NOMO-1 treated with DMSO at 0.1 percent for 48 hours (cell line): ENCODE results near the gene GATA6.

Experiments
- DNase-seq: peaks from one replicate; lab custom pipeline; 2025; ENCODE audit not compliant: unreplicated experiment; lab: John Stamatoyannopoulos, UW

Gene GATA6

DNA sequence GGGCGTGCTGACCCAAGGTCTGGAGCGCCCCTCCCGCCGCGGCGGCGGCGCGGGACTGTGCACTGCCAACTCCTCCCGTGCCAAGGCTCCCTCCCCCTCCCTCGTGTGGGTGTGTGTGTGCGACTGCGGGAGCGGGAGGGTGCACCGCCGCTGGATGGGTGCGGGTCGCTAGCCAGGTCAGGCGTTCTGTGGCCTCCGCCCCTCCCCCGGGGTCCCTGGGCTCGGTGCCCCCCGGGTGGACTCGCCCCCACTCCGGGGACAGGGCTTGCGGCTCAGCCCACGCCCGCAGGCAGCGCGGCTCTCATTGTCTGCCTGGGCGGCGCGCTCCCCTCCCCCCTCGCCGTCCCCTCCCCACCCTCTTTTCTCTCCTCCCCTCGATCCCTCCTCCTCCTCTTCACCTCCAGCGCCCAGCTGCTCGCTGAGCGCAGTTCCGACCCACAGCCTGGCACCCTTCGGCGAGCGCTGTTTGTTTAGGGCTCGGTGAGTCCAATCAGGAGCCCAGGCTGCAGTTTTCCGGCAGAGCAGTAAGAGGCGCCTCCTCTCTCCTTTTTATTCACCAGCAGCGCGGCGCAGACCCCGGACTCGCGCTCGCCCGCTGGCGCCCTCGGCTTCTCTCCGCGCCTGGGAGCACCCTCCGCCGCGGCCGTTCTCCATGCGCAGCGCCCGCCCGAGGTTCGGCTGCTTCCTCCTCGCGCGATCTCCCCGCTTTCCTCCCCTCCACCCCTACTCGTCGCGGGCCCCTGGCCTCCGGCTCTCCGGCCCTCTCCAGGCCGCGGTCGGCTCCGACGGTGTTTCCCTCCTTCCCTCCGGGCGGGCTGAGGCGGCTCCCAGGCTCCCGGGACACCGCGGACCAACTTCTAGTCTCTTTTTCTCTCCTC lies at the start of gene GATA6:
GATA6 (plus strand) TSS at position 579 of the 878 bp plus-strand sequence. CDS start 1,556 bp downstream, outside the sequence.
- peak; percentile 71 for DNase-seq

DNA sequence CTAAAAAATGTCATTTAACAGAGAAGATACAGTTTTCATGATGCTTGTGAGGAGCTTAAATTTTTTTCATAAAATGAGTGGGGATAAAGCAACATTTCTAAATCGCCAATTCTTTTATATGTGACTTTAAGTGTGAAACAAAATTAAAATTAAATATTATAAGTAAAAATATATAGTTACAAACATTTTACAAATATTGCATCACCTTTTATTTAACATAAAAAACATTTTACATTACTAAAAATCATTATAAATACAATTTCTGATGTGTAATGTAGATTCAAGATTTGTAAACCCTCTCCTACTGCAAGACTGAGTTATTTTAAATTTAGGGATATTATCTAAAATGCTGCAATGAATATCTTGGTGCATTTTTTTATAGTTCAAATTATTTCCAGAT lies 44.4 kb upstream of the GATA6 start:
- DNase-seq = no peak

DNA sequence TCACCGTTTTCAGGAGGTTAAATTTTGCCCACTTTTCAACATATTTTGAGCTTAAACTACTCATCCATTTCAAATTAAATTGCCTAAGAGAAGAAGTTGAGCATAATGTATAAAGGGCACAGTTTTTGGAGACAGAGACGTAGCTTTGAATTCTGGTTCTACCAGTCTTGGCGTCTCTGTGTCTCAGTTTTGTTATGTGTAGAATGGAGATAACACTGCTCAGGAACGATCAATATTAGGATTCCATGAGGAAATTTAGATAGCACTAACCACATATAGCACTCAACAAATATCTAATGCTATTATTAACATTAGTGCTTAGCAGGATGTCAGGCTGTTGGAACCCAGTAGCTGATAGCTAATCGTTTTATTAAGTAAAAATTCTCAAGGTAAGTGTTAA lies 40.4 kb upstream of the GATA6 start:
- no peak for DNase-seq

- no peak for DNase-seq
Measured at GRCh38 chr18:22129778-22130177, 39.6 kb upstream of the GATA6 start.

DNA sequence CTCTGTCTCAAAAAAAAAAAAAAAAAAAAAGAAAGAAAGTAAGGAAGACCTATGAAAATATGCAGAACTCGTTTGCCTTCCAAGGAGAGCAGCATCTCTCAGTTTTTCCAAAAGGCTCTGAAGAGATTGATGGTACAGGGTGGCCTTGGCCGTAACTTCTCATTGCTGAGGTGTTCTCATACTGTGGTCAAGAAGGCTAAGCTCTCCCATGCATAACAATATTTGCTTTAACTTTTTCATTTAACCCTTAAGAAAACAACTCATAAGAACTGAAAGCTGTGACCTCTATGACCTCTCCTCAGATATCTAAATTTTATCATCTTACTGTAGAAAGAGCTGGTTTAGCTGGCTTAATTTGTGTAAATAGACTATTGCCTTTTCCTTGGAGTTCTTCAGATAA lies 37.1 kb upstream of the GATA6 start:
- no peak for DNase-seq

- no peak for DNase-seq
Measured at GRCh38 chr18:22132763-22133162, 36.6 kb upstream of the GATA6 start.

DNA sequence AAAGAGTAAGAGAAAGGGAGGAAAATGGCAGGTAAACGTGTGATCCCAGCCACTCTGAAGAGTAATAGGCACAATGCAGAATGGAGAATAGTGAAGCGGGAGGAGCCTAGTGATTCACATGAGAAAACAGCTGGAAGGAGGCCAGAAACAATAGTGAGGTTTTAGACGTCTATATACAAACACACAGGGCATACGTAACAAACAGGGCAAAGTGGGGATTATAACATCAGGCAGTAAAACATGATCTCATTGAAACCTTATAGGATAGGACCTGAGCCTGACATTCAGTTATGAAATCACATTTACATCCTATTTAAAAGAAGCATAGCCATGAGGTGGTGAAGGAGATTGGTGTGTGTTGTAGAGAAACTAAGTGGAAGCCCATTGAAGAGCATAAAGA lies 33.0 kb upstream of the GATA6 start:
- DNase-seq = no peak

DNA sequence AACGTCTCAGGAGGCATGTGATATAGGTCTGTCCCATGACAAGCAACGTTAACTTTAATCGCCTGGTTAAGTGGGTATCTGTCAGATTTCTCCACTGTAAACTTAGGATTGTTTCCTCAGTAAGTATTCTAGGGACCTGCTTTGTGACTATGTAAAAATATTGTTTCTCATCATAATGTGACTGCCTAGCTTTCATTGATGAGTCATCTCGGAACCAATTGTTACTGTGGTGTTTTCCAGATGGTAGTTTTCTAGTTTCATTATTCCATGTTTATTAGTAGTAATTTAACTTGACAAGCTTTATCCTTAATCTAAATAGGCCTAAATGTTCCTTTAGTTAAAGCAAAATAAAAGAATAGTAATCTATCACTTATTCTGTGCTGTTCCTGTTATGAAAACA lies 28.2 kb upstream of the GATA6 start:
- no peak for DNase-seq

DNA sequence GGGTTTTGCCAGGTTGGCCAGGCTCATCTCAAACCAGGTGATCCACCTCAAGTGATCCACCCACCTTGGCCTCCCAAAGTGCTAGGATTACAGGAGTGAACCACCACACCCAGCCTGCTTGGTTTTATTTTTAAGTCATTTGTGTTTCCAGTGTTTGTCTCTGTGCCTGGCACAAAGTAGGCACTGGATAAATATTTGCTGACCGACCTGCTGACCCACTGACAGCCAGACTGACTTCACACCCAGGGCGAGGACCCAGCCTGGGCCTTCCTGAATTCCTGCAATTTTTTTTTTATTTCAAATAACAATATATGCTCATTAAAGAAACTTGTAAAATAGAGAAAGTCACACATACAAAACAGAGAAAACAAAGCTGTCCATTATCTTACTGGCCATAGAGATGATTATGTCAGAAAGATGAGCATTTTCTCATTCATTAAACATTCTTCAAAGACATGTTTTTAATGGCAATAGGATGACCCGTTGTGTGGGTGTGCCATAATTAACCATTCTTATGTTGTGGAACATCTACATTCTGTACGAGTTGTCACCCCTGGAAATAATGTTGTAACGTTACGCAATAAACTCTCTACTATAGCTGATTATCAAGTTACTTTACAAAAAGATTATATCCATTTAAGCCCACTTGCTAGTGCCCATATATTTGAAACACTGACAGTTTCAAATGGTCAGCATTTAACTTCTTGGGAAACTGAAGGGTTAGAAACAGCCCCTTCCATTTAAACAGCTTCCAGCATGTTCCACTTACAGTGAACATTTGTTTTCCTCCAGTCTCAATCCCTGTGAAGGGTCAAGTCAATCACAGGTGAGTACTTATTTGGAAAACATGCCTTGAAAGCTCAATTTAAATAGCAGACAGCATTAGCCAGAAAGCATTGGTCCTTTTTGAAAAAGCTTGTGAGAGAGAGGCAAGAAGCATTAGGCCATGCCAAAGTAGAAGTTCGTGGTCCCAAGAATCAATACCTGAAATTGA lies 25.7 kb upstream of the GATA6 start:
- DNase-seq = no peak

- no peak for DNase-seq
Measured at GRCh38 chr18:22145160-22145559, 24.2 kb upstream of the GATA6 start.

GRCh38 chr18:22149710-22150109 lies 19.7 kb upstream of the GATA6 start:
- DNase-seq = no peak

DNA sequence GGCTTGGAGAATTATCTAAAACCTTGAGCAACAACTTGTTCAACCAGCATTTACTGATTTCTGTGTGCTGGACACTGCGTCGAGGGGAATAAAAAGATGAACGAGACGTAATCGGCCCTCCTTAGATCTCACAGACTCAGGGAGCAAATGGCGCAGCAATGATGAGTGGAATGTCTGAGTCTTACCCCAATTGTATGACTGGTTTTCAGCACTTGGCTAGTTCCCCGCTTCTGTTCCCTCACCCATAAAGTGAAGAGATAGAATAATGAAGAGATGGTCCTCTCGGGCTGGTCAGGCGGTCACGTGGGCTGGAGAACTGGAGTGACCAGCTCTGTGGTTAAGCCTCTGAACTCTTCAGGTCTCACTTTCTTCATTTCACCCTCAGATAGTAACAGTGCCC lies 17.3 kb upstream of the GATA6 start:
- no peak for DNase-seq

DNA sequence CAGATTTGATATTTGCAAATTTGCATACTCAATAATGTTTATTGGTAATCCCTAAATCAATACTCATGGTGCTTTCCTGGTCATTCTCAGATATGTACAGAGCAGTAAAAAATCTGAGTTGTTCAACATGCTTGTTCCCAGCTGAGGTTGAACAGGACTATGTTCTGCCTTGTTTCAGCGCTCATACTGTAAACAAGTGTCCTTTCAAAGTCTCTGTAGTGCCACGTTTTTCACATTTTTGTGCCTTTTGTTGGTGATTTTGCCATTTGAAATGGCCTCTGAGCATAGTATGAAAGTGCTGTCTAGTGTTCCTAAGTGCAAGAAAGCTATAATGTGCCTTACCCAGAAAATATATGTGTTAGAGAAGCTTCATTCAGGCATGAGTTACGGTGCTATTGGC lies 16.0 kb upstream of the GATA6 start:
- no peak for DNase-seq

- DNase-seq = no peak
Measured at GRCh38 chr18:22155584-22155983, 13.8 kb upstream of the GATA6 start.

DNA sequence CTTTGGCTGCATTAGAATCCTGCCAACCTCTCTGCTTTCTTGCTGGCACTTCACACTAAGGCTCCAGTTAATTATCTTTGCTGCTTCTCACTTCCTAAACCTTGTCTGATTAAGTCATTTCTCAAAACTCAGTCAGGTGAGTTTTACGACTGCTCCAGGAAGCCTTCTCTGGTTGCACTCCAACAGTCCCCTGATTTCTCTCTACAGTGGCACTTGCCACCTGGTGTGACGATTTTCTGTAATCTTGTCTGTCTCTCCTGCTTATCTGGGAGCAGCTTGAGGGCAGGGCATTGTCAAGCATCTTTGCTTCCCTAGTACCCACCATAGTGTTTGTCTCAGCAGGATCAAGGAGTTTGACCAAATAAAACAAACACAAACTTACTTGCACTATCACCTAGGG lies 10.4 kb upstream of the GATA6 start:
- no peak for DNase-seq

- no peak for DNase-seq
Measured at GRCh38 chr18:22161090-22161489, 8.3 kb upstream of the GATA6 start.

- no peak for DNase-seq
Measured at GRCh38 chr18:22163416-22164161, 5.8 kb upstream of the GATA6 start.

- DNase-seq = no peak
Measured at GRCh38 chr18:22164337-22165048, 4.9 kb upstream of the GATA6 start.

DNA sequence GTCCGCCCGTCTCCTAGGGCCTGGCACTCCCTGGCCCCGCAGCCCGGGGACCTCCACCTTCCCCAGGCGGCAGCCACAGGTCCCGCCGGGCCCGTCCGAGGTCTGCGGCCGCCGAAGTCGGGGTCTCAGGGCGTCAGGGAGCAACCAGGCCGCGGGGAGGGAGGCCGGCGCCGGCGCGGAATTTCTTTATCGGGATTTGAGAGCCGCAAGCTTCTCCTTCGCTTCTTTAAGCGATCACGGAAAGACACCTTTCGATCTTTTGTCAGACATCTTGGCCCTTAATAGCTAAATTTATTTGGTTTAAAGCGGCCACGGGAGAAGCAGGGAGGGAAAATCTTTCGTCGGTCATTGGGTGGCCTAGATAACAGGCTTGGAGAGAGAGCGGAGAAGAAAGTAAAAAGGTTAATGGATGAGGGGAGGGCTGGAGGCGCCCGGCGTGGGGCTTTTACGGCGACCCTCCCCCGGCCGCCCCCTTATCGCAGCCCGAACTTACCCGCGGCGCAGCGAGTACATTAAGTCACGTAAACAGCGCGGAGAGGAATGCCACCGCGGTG lies 4.3 kb upstream of the GATA6 start:
- DNase-seq = no peak

DNA sequence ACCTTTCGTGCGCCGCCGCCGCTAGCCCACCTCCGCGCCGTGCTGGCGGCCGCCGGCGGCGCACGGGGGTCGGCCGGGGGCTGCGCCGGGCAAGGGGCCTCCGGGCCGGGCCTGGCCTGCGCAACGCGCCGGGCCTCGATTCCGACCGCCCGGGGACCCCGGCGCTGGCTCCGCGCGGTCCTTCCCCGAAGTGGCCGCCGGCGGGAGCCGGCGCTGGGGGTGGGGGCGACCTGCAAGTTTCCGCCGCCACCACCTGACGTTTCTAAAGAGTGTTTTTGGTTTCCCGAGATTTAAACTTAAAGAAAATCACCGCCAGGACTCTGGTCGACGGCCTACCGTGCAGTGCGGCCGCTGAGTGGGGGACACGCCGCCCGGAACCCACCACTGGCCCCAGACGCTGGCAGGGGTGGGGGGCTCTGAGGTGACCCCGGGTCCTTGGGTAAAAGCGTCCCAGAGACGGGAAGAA lies 3.8 kb upstream of the GATA6 start:
- DNase-seq = no peak
